Measurements from ENCODE around the gene GNAZ.
"Not testable (repeated sequence)": the region's sequence is repeated elsewhere in the genome, so short reads cannot be mapped to it uniquely, and the experiment has no call there.

Gene GNAZ

GRCh38 chr22:23070418-23071229 lies at the start of gene GNAZ:
Gene GNAZ, plus strand, starts transcription at chr22:23070519. Its CDS starts 25,177 bp downstream, at chr22:23095696.
- H3K4me3 Mint-ChIP-seq: peak within 1 kb of the TSS; percentile 77
- peaks cover 56% of the 10 kb centered on the region for H3K27me3 Mint-ChIP-seq (ENCODE audit: low read depth)

GRCh38 chr22:23020659-23021293 lies 49.5 kb upstream of the GNAZ start:
- Mint-ChIP-seq H3K27ac (no peak overlapping the region), H3K4me3 (no peak overlapping the region), H3K27me3 (ENCODE audit: low read depth) (peaks cover 25% of the 10 kb centered on the region), H3K4me1 (ENCODE audit: low read depth) (no peaks in the 10 kb centered on the region), H3K9me3 (peaks cover 4% of the 10 kb centered on the region), H3K36me3 (ENCODE audit: low read depth) (no peaks in the 10 kb centered on the region)

More at GRCh38 chr22:23070418-23071229, at the start of gene GNAZ:
- Mint-ChIP-seq H3K9me3 (no peaks in the 10 kb centered on the region), H3K27ac (no peak within 1 kb of the TSS), H3K36me3 (ENCODE audit: low read depth) (no peaks in the 10 kb centered on the region), H3K4me1 (ENCODE audit: low read depth) (peaks cover 3% of the 10 kb centered on the region)

DNA sequence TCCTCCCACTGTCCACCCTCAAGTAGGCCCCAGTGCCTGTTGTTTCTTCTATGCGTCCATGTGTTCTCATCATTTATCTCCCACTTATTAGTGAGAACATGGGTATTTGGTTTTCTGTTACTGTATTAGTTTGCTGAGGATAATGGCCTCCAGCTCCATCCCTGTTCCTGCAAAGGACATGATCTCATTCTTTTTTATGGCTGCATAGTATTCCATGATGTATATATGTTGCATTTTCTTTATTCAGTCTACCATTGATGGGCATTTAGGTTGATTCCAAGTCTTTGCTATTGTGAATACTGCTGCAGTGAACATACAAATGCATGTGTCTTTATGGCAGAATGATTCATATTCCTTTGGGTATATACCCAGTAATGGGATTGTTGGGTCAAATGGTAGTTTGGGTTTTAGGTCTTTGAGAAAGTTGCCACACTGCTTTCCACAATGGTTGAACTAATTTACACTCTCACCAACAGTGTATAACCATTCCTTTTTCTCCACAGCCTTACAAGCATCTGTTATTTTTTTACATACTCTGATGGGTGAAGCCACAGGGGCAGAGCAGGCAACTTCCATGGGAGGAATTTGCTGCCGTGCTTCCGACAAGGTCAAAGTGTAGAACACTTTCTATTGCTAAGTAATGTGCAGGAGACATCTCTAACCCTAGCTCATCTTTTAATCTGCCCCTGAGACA lies 48.5 kb upstream of the GNAZ start:
- H3K4me3 Mint-ChIP-seq; H3K9me3 Mint-ChIP-seq; H3K4me1 Mint-ChIP-seq (ENCODE audit: low read depth); H3K36me3 Mint-ChIP-seq (ENCODE audit: low read depth); H3K27ac Mint-ChIP-seq: not testable (repeated sequence)
- peaks cover 17% of the 10 kb centered on the region for H3K27me3 Mint-ChIP-seq (ENCODE audit: low read depth)

- Mint-ChIP-seq H3K27me3 (ENCODE audit: low read depth) (peaks cover 12% of the 10 kb centered on the region), H3K36me3 (ENCODE audit: low read depth) (no peaks in the 10 kb centered on the region), H3K27ac (no peak overlapping the region), H3K9me3 (peaks cover 4% of the 10 kb centered on the region), H3K4me1 (ENCODE audit: low read depth) (no peaks in the 10 kb centered on the region), H3K4me3 (no peak overlapping the region)
Measured at GRCh38 chr22:23023294-23023693, 47.0 kb upstream of the GNAZ start.

DNA sequence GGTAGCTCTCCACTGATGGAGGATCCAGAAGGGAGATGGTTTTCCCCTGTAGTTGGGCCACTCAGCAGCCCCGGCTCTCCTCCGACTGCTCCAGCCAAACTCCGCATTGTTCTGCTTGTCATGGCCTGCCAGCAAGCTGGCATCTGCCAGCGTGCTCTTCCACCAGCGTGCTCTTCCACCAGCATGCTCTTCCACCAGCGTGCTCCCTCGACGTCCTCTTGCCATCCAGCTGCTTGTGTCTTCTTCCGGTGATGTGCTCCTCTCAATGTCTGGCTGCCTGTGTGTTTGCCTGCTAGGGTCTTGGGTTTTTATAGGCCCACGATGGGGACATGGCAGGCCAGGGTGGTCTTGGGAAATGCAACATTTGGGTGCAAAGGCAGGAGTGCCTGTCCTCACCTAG lies 43.5 kb upstream of the GNAZ start:
- Mint-ChIP-seq H3K36me3 (ENCODE audit: low read depth) (no peaks in the 10 kb centered on the region), H3K4me1 (ENCODE audit: low read depth) (no peaks in the 10 kb centered on the region), H3K27ac (no peak overlapping the region), H3K27me3 (ENCODE audit: low read depth) (peaks cover 2% of the 10 kb centered on the region), H3K9me3 (peaks cover under 1% of the 10 kb centered on the region), H3K4me3 (no peak overlapping the region)

DNA sequence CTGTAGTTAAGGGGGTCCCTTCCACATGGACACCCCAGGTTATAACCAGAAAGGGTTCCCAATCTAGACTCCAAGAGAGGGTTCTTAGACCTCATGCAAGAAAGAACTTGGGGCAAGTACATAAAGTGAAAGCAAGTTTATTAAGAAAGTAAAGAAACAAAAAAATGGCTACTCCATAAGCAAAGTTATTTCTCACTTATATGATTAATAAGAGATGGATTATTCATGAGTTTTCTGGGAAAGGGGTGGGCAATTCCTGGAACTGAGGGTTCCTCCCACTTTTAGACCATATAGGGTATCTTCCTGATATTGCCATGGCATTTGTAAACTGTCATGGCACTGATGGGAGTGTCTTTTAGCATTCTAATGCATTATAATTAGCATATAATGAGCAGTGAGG lies 42.5 kb upstream of the GNAZ start:
- H3K36me3 Mint-ChIP-seq (ENCODE audit: low read depth); H3K27me3 Mint-ChIP-seq (ENCODE audit: low read depth); H3K9me3 Mint-ChIP-seq; H3K27ac Mint-ChIP-seq; H3K4me3 Mint-ChIP-seq; H3K4me1 Mint-ChIP-seq (ENCODE audit: low read depth): not testable (repeated sequence)

DNA sequence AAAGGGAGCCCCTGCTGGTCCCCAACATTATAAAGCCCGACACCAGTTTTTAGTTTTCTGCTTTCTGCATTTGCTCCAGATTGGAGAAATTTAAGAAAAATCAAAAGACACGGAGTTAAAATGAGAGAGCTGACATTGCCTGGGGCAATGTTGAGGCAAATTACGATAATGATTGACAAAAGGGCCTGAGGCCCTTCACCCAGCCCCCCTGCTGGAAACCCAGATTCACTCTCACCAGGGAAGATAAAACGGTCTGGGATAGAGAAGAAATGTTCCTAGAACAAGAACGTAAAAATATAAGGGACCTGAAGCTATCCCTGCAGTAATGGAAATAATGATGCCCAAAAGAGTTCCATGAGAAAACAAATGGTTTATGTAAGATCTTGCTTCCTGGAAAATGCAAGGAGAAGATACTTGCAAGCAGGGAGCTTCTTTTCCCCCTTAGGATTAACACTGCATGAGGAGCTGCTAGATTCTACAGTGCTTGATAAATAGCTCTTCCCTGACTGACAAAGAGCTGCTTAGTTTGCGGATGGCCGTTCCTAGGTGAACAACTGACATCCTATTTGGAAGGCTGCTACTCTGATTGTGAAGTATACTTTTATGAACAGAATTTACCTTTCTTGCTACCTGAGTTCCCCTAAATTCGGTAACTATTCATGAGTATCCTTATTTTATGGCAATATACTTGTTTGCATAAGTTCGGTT lies 40.6 kb upstream of the GNAZ start:
- Mint-ChIP-seq H3K4me3 (no peak overlapping the region), H3K27me3 (ENCODE audit: low read depth) (peaks cover 8% of the 10 kb centered on the region), H3K27ac (no peak overlapping the region), H3K36me3 (ENCODE audit: low read depth) (no peaks in the 10 kb centered on the region), H3K4me1 (ENCODE audit: low read depth) (no peaks in the 10 kb centered on the region), H3K9me3 (no peaks in the 10 kb centered on the region)

GRCh38 chr22:23031381-23031780 lies 38.9 kb upstream of the GNAZ start:
- Mint-ChIP-seq H3K36me3 (ENCODE audit: low read depth) (no peaks in the 10 kb centered on the region), H3K27ac (no peak overlapping the region), H3K4me1 (ENCODE audit: low read depth) (peaks cover 4% of the 10 kb centered on the region), H3K9me3 (no peaks in the 10 kb centered on the region), H3K4me3 (no peak overlapping the region), H3K27me3 (ENCODE audit: low read depth) (peaks cover 8% of the 10 kb centered on the region)

- Mint-ChIP-seq H3K27me3 (ENCODE audit: low read depth) (peaks cover 8% of the 10 kb centered on the region), H3K4me3 (no peak overlapping the region)
Measured at GRCh38 chr22:23031786-23032185, 38.5 kb upstream of the GNAZ start.

DNA sequence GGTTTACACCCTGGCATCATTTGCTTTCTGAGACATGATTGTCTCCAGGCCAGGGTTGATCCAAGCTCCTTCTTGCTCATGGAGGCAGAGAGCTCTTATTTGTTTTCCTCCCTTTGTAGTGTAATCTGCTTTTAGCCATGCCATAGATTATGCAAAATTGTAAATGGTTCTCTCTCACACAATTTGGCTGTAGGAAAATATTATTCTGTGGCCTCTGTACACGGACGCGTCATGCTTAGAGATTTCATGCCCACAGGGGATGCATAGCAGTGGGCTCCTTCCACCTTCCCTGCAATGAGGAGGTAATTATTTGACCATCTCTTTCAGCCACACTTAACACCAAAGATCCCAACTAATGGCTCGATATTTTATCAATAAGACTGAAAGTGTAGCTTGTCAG lies 37.7 kb upstream of the GNAZ start:
- Mint-ChIP-seq H3K27me3 (ENCODE audit: low read depth) (peaks cover 8% of the 10 kb centered on the region), H3K36me3 (ENCODE audit: low read depth) (no peaks in the 10 kb centered on the region), H3K4me3 (no peak overlapping the region), H3K9me3 (no peaks in the 10 kb centered on the region), H3K27ac (no peak overlapping the region), H3K4me1 (ENCODE audit: low read depth) (peaks cover 4% of the 10 kb centered on the region)

More at GRCh38 chr22:23031786-23032185, 38.5 kb upstream of the GNAZ start:
- Mint-ChIP-seq H3K36me3 (ENCODE audit: low read depth) (no peaks in the 10 kb centered on the region), H3K4me1 (ENCODE audit: low read depth) (peaks cover 4% of the 10 kb centered on the region), H3K27ac (no peak overlapping the region), H3K9me3 (no peaks in the 10 kb centered on the region)

- peaks cover 4% of the 10 kb centered on the region for H3K4me1 Mint-ChIP-seq (ENCODE audit: low read depth)
Measured at GRCh38 chr22:23033116-23033905, 37.0 kb upstream of the GNAZ start.

GRCh38 chr22:23034621-23035556 lies 35.4 kb upstream of the GNAZ start:
- Mint-ChIP-seq H3K27ac (no peak overlapping the region), H3K9me3 (no peaks in the 10 kb centered on the region), H3K27me3 (ENCODE audit: low read depth) (peaks cover 19% of the 10 kb centered on the region), H3K4me3 (no peak overlapping the region), H3K36me3 (ENCODE audit: low read depth) (no peaks in the 10 kb centered on the region), H3K4me1 (ENCODE audit: low read depth) (peaks cover 4% of the 10 kb centered on the region)

More at GRCh38 chr22:23033116-23033905, 37.0 kb upstream of the GNAZ start:
- no peaks in the 10 kb centered on the region for H3K9me3 Mint-ChIP-seq
- no peak overlapping the region for H3K4me3 Mint-ChIP-seq
- H3K27me3 Mint-ChIP-seq (ENCODE audit: low read depth): peaks cover 14% of the 10 kb centered on the region
- H3K27ac Mint-ChIP-seq: no peak overlapping the region
- no peaks in the 10 kb centered on the region for H3K36me3 Mint-ChIP-seq (ENCODE audit: low read depth)
